ENCODE data around the gene LARGE2.

GRCh38 chr11:45889966-45890365 lies 32.5 kb upstream of the LARGE2 start:
- TF ChIP-seq, protein P1, sequence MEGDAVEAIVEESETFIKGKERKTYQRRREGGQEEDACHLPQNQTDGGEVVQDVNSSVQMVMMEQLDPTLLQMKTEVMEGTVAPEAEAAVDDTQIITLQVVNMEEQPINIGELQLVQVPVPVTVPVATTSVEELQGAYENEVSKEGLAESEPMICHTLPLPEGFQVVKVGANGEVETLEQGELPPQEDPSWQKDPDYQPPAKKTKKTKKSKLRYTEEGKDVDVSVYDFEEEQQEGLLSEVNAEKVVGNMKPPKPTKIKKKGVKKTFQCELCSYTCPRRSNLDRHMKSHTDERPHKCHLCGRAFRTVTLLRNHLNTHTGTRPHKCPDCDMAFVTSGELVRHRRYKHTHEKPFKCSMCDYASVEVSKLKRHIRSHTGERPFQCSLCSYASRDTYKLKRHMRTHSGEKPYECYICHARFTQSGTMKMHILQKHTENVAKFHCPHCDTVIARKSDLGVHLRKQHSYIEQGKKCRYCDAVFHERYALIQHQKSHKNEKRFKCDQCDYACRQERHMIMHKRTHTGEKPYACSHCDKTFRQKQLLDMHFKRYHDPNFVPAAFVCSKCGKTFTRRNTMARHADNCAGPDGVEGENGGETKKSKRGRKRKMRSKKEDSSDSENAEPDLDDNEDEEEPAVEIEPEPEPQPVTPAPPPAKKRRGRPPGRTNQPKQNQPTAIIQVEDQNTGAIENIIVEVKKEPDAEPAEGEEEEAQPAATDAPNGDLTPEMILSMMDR (IDR thresholded peaks at IDR 0.05 in 8 of 11, conservative IDR thresholded peaks at IDR 0.05 in 3 of 11): no peak
- TF ChIP-seq POLR2A (IDR thresholded peaks at IDR 0.05): no peak
- TF ChIP-seq POLR2AphosphoS5 (IDR thresholded peaks at IDR 0.05): no peak
